HG03135 (cell line): Measurements from ENCODE around the gene PYCARD.
"Not testable (repeated sequence)": the region's sequence is repeated elsewhere in the genome, so short reads cannot be mapped to it uniquely, and the experiment has no call there.

Experiments
- ATAC-seq: cut with Tn5 transposase; IDR thresholded peaks from one replicate; pipeline ENCODE4 v1.9.1; 2021; ENCODE audit warnings: mild to moderate bottlenecking, moderate library complexity; ENCODE audit not compliant: unreplicated experiment

The PYCARD gene

DNA sequence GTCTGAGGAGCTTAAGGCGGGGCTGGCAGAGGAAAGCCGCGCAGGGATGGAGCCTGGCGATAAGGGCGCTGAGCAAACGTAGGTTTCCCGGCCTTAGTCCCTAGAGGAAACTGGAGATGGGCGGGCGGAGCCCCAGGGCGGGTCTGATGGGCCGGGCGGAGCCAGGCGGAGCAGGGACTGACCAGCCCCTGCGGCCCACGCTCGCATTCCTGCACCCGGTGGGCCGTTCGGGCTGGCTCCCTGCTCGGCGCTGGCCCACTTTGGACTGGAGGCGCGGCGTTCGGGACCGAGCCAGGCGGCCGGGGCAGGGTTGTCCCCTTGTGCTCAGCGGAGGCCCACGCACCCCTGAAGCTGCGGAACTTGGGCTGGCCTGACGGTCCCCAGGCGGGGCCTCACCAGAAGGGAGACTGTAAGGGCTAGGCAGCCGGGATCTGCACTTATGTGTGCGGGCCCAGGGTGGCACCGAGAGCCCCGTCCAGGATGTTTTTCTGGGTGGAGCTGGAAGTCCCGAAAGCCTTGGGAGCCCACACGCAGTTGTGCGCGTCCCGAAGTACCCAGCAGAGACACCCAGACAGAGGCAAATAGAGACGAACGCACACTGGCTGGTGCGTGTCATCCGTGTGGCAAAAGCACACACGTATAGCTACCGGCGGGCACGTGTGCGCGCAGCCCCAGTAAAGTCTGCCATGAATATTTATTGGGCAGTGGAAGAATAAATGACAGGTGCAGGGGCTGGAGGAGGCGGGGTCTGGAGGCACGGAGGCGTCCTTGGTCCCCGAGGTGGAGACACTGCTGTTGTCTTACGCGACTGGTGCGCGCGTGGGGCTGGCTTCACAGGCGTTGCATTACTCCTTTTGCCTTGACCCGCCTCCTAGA is 13.0 kb upstream of the PYCARD start:
- no peak for ATAC-seq

DNA sequence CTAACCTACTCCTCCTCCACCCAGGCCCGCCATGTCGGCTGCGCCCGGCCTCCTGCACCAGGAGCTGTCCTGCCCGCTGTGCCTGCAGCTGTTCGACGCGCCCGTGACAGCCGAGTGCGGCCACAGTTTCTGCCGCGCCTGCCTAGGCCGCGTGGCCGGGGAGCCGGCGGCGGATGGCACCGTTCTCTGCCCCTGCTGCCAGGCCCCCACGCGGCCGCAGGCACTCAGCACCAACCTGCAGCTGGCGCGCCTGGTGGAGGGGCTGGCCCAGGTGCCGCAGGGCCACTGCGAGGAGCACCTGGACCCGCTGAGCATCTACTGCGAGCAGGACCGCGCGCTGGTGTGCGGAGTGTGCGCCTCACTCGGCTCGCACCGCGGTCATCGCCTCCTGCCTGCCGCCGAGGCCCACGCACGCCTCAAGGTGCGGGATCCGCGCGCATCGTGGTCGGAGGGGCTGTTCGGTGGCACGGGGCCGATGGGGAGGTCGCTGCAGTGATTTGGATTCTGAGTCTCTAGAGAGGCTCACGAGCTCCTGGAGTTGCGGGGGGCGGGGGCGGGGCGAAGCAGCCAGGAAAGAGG is 12.2 kb upstream of the PYCARD start:
- no peak for ATAC-seq

DNA sequence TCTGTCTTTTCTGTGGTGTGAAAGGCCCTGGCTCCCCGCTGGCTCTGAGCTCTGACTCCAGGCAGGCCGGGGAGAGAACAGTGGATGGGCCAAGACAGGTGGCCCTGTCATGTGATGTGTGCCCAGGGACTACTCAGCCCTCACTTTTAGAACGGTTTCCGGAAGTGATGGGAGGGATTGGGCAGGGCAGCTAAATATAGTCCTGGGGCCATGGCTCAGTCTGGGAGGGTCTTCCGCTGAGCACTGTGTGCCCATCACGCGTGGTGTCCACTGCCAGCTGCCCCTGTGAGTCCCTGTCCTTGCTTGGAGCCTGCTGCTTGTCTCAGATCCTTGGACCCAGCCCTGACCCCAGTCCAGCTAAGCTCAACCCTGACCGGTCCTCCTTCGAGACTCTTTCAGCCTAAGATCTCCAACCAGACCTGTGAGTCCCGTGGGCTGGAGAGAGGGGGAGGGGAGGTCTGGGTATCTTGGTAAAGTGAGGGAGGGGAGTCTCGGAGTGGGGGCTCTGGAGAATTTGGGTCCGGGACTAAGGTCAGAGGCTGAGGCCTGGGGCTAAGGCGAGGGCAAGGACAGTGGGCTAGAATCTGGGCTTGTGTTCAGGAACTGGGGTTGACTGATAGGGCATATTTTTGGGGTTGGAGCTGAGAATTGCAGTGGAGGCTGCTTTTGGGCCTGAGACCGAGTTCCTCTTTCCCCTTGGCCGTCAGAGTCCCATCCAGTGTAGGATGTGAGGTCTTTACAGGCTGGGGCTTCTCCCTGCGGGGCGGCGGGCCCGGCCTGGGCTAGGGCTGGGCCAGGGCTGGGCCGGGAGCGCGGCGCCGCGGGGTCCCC is 11.5 kb upstream of the PYCARD start, which contains the start of gene TRIM72:
Gene TRIM72 (plus strand): TSS at position 243 of the 831 bp plus-strand sequence. CDS start 620 bp downstream, outside the sequence.
- ATAC-seq, result no peak

DNA sequence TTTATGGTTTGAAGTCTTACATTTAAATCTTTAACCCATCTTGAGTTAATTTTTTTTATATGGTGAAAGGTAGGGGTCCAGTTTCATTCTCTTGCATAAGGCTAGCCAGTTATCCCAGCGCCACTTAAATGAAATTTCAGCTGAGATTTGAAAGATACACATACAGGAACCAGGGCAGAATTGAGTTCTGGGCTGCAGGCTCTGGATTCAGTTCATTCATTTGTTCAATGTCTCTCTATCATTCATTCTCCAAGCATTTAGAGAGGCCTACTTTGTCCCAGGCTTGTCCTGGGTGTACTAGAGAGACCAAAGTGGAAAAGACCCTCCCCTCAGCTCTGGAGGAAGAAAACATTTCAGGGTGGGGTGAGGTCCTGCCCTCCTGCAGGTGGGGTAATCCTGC is 10.8 kb upstream of the PYCARD start:
- no peak for ATAC-seq

DNA sequence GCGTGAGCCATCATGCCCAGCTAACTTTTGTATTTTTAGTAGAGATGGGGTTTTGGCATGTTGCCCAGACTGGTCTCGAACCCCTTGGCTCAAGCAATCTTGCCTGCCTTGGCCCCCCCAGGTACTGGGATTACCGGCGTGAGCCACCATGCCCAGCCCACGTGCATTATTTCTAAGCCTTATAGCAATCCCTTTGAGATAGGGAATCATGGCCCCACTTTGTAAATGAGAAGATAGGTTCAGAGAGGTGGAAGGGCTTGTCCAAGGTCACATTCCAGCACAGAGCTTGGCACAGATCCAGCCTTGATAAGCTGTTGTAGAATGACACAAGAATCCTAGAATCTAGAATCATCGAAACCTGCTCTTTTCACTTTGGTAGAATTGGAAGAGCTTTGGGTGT is 4.2 kb upstream of the PYCARD start:
- no peak for ATAC-seq

DNA sequence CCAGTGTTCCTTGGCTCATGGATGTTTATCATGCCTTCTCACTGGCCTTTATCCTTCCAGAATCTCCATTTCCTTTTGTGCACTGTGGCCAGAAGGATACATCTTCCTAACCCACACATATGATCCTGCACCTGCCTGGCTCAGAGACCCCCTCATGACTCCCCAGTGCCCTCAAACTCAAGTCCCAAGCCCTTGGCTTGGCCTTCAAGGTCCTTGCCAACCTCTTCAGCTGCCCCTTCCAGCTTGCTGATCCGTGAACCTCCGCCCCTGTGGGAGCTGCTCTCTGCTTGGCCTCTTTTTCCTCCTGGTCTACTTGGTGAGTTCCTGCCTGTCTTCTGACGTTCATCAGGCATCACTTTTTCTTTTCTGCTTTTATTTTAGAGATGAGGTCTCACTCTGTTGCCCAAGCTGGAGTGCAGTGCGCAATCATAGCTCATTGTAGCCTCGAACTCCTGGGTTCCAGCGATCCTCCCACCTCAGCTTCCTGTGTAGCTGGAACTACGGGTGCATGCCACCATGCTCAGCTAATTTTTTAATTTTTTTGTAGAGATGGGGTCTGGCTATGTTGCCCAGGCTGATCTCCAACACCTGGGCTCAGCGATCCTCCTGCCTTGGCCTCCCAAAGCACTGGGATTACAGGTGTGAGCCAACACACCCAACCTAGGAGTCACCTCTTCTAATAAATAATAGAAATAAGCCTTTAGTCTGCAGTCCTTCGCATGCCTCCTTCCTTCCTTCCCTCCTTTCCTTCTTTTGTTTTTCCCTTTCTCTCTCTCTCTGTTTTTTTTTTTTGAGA is 2.5 kb upstream of the PYCARD start:
- no peak for ATAC-seq

DNA sequence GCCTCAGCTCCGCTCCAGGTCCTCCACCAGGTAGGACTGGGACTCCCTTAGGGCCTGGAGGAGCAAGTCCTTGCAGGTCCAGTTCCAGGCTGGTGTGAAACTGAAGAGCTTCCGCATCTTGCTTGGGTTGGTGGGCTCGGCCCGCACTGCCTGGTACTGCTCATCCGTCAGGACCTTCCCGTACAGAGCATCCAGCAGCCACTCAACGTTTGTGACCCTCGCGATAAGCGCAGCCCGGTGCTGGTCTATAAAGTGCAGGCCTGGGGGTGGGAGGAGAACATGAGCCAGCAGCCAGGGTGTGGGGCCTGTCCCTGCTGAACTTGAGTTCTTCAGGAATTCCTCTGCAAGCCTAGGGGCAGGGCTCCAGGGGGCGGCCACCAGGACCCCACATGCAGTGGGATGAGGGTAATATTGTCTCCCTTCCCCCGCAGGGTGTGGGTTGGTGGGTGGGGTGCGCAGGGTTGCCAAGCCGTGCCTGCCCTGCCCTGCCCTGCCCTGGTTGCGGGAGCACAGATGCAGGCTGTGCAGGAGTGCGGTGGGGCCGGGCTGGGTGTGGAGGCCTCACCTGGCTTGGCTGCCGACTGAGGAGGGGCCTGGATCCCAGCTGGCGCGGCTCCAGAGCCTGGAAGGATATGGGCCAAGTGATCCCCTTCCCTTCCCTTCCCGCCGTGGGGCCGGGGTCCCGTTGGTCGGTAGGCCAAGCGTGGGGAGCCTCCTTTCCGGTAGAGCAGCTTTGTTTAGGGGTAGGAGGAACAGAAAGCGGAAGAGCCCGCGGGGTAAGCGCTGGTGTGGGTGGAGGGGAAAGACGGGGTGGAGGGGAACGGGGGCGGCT is 762 bp downstream of the PYCARD start:
- peak; percentile 59 for ATAC-seq

DNA sequence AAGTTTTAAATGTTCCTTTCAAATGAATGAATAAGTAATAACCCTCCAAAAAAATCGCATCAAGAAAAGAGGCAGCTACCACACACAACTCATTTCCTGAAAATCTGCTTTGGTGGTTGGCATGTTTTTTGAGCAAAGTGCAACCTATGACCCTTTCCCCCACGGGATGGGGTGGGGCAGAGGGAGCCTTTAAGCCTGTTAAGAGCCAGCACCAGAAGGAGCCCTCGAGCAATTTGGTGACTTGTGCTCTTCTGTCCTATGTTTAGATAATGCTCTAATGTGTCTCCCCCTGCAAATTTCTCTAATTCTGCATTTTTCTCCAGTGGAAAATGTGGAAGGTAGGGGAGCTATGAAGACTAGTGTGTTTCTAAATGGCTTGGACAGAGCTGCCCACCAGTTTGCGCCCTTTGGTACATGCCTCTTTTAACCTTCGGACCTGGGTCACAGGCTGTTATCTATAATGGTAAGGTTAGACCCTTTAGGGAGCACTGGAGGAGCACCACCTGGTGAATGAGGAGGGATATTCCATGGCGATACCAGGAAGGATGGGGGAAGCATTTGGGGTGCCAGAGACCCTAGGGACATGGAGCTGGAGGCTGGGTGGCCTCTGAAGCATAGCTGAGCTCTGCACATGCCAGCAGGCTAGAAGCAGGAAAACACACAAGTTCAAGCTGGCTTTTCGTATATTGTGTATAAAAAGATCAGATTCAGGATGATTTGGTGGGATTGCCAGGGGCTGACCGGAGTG is 1.6 kb downstream of the PYCARD start:
- no peak for ATAC-seq

DNA sequence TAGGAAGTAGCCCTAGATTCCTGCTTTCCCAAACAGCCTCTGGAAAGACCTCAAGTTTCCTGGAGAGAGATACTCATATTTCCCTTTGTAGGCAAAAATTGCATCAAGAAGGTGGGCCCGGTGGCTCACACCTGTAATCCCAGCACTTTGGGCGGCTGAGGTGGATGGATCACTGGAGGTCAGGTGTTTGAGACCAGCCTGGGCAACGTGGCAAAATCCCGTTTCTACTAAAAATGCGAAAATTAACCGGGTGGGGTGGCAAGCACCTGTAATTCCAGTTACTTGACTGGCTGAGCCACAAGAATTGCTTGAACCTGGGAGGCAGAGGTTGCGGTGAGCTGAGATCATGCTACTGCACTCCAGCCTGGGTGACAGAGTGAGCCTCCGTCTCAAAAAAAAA is 2.4 kb downstream of the PYCARD start:
- not testable (repeated sequence) for ATAC-seq

DNA sequence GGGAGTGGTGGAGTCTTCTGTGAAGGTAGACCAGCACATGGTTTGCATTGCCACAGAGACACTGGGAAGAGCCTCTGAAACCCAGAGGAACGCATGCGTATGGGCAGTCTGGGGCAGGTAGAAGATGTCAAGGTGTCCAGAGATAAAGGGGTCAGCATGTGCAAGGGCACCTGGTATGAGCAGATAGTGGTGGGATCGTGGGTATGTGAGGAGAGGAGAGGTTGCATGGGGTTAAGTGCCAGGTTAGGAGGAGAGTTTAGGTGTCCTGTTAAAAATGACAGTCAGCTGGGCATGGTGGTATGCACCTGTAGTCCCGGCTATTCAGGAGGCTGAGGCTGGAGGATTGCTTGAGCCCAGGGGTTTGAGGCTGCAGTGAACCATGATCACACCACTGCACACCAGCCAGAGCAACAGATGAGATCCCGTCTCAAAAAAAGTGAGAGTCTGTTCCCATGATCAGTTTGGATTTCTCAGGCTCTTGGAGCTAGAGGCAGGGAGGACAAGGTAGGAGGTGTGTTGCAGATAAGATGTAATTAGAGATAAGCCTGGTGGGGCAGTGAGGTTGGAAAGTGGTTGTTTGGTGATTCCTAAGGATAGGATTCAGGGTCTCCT is 3.0 kb downstream of the PYCARD start:
- no peak for ATAC-seq

DNA sequence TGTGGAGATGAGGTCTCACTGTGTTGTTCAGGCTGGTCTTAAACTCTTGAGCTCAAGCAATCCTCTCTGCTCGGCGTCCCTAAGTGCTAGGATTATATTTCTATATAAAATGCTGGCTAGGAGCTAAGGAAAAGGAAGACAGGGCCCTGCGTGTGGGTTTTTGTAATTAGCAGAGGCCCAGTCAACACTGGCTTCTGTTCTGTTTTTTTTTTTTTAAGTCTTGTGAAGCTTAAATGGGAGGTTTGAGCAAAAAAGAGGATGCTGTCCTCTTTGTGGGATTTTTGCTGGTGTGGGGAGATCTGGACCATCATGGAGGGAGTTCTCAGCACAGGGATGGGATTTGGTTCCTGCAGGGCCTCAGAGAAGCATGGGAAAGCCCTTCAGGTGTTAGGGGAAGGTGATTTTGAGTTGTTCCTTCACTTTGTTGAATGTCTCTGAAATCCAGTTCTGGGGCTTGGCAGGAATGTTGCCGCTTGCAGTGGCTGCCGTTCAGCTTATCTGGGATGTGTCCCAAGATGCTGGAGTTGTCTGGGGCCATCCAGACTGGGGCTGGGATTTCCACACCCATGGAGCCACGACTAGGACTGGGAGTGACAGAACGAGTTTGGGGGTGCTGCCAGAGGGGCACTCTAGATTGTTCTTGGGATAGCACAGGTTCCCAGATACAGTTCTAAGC is 4.2 kb downstream of the PYCARD start:
- no peak for ATAC-seq

DNA sequence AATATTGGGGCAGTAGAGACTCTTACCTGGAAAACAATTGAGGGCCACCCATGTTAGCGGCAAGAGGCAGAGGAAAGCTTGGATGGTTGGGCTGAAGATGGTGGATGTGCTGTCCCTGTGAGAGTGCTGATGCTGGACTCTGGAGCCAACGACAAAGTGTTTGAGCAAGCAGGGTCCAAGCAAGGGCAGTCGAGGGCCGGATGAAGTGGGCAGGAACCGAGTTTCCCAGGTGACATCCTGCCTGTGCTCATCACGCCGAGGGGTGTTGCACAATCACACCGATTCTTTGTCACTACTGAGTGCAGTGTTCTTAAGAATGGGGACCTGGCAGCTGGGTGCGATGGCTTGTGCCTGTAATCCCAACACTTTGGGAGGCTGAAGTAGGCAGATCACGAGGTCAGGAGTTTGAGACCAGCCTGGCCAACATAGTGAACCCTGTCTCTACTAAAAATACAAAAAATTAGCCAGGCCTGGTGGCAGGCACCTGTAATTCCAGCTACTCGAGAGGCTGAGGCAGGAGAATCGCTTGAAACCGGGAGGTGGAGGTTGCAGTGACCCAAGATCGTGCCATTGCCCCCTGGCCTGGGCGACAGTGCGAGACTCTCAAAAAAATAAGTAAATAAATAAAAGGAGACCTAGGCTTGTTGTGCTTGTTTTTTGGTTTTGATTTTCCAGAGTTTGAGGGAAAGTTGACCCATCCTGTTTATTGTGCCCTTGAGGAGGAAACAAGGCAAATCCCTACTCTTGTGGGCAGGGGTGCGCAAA is 6.1 kb downstream of the PYCARD start:
- ATAC-seq, result no peak

DNA sequence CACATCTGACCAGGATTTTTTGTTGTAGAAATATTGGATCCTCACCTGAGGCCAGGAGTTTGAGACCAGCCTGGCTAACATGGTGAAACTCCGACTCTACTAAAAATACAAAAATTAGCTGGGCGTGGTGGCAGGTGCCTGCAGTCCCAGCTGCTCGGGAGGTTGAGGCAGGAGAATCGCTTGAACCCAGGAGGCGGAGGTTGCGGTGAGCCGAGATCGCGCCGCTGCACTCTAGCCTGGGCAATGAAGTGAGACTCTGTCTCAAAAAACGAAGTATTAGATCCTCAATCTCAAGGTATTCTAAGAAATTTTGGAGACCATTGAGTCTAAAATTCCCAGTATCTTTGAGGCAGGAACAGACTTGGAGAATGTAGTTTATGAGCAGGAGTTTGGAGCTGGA is 6.7 kb downstream of the PYCARD start:
- ATAC-seq, result not testable (repeated sequence)

DNA sequence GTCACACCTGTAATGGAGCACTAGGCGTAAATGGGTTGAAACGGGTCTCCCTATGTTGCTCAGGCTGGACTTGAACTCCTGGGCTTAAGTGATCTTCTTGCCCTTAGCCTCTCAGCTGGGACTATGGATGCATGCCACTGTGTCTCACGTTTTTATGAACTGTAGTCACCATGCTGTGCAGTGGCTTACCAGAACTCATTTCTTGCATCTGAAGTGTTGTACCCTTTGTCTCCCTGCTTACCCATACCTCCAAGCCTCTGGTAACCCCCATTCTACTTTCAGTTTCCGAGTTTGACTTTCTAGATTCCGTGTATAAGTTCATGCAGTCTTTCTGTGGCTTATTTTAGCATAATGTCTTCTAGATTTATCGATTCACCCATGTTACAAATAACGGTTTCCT is 7.7 kb downstream of the PYCARD start:
- ATAC-seq, result no peak

DNA sequence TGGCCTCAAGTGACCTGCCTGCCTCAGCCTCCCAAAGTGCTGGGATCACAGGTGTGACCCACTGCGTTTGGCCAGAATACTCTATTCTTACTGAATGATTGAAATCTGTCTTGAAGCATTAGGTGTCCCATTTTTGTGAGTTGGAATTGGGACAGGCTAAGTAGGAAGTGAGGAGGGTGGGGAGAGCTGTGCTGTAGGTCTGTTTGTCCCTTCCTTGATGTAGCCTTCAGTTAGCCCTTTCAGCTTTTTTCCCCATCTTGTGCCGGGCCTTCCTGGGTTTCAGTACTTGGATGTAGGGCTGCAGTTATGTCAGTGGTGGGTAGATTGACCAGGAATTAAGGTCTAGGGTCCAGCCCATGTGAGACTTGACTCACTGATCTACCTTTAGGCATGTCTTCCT is 8.7 kb downstream of the PYCARD start:
- ATAC-seq, result no peak

DNA sequence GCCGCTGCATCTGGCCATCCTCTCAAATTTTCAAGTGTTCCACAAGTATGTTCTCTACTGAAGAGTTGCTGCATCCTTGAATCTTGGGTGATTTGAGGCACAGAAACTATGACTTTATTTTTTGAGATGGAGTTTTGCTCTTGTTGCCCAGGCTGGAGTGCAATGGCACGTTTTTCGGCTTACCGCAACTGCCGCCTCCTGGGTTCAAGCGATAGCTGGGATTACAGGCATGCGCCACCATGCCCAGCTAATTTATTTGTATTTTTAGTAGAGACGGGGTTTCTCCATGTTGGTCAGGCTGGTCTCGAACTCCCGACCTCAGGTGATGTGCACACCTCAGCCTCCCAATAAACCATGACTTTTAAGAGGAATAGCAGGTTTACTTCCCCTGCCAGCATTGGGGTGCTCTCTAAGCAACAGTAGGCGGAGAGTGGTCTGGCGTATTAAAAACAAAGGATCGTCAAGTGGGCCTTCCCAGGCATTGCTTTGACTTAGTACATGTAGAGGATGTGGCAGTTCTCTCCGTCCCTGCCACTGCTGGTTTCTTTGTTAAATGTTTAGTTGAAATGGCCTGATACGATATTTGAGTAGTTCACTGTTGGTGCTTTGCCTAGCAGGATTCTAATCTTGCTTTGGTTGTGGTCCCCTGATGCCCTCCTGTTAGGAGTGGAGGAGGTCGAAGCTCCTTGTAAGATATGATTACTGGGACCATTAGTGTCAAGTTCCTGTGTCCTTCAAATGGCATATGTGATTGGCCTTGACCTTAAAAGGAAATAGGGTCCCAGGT is 9.5 kb downstream of the PYCARD start:
- ATAC-seq, result no peak
